ENCODE measurements around the gene MICAL3.
"Not testable (repeated sequence)": the region's sequence is repeated elsewhere in the genome, so short reads cannot be mapped to it uniquely, and the experiment has no call there.

Gene MICAL3

GRCh38 chr22:17878941-17879340, 145.4 kb downstream of the MICAL3 start:
- DNase-seq = no peak

- DNase-seq = no peak
Observed at GRCh38 chr22:17878186-17878694, 146.1 kb downstream of the MICAL3 start.

DNA sequence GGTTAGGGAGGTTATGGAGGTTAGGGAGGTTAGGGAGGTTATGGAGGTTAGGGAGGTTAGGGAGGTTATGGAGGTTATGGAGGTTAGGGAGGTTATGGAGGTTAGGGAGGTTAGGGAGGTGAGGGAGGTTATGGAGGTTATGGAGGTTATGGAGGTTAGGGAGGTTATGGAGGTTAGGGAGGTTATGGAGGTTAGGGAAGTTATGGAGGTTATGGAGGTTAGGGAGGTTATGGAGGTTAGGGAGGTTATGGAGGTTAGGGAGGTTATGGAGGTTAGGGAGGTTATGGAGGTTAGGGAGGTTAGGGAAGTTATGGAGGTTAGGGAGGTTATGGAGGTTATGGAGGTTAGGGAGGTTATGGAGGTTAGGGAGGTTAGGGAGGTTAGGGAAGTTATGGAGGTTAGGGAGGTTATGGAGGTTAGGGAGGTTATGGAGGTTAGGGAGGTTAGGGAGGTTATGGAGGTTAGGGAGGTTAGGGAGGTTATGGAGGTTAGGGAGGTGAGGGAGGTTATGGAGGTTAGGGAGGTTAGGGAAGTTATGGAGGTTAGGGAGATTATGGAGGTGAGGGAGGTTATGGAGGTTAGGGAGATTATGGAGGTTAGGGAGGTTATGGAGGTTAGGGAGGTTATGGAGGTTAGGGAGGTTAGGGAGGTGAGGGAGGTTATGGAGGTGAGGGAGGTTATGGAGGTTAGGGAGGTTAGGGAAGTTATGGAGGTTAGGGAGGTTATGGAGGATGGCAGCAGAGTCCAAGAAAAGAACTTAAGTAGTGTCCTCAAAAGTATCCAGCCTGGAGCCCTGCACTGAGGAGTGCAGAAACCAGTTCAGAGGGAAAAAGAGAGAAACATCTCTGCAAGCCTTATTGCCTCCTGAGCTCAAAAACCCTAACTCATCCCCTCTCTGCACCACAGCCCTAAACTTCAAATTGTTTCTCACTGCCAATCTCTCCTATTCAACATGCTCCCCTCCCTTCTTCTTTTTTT, 147.2 kb downstream of the MICAL3 start:
- DNase-seq = not testable (repeated sequence)

GRCh38 chr22:17876306-17876831, 148.0 kb downstream of the MICAL3 start:
- no peak for DNase-seq

DNA sequence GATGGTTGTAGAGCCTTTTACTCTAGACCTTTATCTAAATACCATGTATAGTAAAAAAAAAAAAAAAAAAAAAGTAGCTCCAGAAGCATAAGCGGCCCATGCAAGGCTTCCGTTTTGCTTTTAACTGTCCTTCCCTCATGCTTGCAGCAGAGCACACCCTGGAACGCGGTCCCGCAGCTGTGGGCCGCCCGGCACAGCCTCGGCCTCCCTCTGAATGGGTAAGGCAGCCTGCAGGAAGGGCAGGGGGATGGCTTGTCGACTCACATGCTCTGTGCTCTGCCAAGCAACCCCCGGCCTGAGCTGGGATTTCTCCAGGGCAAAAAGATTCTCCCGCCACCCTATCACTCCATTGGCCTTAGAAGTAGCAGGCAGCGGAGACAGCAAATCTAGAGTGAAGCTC, 148.7 kb downstream of the MICAL3 start:
- DNase-seq = no peak

- no peak for DNase-seq
Observed at GRCh38 chr22:17875156-17875555, 149.2 kb downstream of the MICAL3 start.

DNA sequence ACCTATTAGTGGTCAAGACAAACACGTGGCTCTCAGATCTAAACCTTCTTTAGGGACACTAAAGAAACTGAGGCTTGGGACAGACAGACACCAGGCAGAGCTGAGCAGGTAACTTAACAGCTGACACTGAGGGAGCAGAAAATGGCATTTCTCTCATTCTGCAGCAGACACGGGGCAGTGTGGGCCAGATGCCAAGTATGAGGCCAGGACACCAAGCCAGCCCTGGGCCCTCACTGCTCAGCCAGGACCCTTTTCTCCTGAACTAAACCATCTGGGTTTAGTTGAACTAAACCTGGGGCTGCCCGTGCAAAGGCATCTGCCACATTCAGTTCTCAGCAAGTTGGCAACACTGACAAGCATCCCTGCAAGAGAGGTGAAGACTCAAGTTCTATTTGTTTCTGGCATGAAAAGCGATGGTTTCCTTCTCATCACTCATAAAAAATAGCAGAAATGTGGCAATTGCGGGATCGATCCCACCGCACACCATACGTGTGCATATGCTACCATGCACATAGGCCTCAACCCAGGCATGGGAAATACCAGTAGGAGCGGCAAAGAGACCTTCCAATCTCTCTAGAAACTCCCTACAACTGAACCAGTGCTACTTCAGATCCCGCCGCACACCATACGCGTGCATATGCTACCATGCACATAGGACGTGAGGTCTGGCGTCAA, 150.0 kb downstream of the MICAL3 start:
- no peak for DNase-seq

DNA sequence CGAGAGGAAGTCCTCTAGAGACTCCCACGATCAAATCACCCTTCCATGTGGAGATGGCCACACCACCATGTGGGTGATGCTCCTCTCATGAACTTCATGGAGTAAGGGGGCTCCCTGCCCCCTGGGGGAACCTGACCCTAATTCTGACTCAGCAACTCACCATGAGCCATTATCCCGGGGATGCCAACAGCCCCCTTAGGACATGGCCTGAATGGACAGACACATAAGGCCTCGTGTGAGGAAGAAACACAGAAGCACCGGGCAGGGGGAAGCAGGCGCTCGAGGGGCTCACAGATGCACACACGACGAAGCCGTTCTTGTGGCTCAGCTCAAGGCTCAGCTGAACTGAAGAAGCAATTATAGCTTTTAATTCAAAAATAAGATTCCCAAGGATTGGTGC, 150.6 kb downstream of the MICAL3 start:
- DNase-seq = no peak

DNA sequence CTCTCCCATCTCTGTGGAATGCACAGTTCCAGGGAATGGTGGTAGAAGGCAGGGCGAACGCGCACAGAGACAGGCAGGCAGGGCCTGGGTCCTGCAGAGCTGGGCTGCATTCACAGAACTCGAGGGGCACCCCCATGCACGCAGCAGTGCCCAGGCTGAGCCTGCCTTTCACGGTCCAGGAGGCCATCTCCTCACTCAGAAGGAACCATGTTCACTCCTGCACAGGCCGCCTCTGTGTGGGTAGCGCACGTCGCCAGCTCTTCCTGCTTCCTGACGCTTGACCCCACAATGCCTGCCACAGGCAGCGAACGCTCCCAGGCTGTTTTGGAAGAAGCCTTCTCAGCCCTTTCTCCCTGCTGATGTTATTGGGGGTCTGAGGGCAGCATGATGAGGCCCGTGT, 151.2 kb downstream of the MICAL3 start:
- no peak for DNase-seq

GRCh38 chr22:17872471-17872870, 151.9 kb downstream of the MICAL3 start:
- DNase-seq = no peak

GRCh38 chr22:17871726-17872458, 152.5 kb downstream of the MICAL3 start:
- no peak for DNase-seq

- no peak for DNase-seq
Observed at GRCh38 chr22:17870407-17870806, 154.0 kb downstream of the MICAL3 start.

- peak in 1 of 2 donors; percentile 24 for DNase-seq
Observed at GRCh38 chr22:17869285-17870096, 154.9 kb downstream of the MICAL3 start.

- DNase-seq = no peak
Observed at GRCh38 chr22:17868771-17869170, 155.6 kb downstream of the MICAL3 start.

GRCh38 chr22:17867160-17867785, 157.1 kb downstream of the MICAL3 start:
- peak; percentile 5 to 25 for DNase-seq

DNA sequence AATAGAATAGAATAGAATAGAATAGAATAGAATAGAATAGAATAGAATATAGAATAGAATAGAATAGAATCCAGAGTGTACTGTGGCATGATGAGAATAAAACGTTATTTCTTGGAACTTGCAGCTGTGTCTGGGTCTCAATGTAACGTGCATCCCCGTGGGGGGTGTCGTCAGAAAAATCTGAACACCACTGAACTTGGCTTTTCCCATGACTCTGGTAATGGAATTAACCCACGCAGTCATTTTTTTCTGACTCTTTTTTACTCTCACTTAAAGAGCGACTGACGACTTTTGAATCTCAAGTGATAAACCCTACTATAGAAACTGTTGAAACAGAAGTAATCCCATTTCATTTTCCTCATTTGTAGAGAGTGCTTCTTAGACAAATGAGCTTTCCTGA, 157.7 kb downstream of the MICAL3 start:
- DNase-seq = no peak

DNA sequence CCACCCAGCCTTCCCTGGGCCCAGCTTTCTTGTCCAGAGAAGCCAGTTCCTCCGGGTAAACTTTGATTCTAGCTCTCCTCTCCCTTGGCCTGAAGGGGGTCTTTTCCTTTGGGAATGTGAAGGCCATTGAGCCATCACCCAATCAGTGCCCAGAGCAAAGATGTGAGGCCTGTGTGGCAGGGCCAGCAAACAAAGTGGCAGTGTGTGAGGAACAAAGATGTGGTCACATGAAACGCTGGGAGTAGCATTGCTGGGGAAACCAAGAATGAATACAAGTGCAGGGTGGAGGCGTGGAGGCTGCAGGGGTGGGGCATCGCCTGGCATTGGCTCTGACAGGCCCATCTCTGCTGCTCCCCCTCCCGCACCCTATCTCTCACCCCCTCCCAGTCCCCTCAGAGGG, 158.2 kb downstream of the MICAL3 start:
- no peak for DNase-seq

GRCh38 chr22:17865183-17866055, 158.9 kb downstream of the MICAL3 start:
- DNase-seq = no peak

DNA sequence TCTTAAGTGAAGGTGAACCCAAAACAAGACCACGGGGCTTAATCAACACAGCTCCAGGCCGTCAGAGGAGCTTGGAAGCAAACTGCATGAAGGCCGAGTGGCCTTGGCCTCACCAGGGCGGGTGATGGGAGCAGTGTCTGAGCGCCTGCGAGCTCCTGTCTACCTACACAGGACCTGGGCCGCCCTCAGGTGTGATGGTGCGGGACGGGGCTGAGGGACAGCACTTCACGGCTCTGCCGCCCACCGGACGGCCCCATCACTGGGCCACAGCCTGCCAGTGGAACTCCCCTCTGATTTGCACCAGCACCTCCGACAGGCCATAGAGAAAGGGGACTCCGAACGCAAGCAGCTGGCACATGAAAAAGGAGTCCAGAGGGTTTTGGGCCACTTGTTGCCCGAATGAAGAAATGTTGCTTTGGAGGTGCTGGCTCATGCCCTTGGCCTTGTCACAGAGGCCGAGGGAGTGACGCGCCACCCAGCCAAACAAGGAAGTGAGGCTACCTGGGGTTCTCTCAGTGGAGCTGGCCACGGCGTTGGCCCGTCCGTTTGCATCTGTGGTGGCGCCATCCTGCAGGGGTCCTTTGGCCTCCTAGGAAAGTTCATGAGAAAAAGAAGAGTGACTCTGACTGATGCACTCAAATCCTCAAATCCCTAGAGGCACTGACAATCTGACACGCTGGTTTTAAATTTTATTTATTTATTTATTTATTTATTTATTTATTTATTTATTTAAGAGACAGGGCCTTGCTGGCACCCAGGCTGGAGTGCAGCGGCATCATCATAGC, 159.8 kb downstream of the MICAL3 start:
- no peak for DNase-seq
